Thoracic aorta (tissue), 2 donors: ENCODE data around the gene SLC35F3. TPM values are rescaled to one million over a fixed set of nuclear protein-coding genes. Genes with fewer than 3 reads are reported as not detected.
"Not testable (repeated sequence)": the region's sequence is repeated elsewhere in the genome, so short reads cannot be mapped to it uniquely, and the experiment has no call there.

Experiments
- ATAC-seq: fragments of 150-250 bp; one replicate; pipeline ENCODE4 v1.8.0; 2017; ENCODE audit warnings: low read depth; ENCODE audit not compliant: insufficient number of reproducible peaks, low FRiP score
- DNase-seq: peaks from one replicate; pipeline ENCODE4 v3.0.0-alpha.2; 2020; ENCODE audit warnings: low spot score
- H3K27ac ChIP-seq, 2 donors: fragments of 200-600 bp; sonication (generic); 1 replicate in 1 of 2; 2 replicates in 1 of 2; pipeline ENCODE4 v1.5.1; 2016; ENCODE audit warnings: mild to moderate bottlenecking in 2 of 2, moderate library complexity in 2 of 2
- H3K27me3 ChIP-seq: fragments of 200-600 bp; sonication (generic); replicated peaks from 2 replicates; pipeline ENCODE4 v1.6.0; 2016; ENCODE audit warnings: mild to moderate bottlenecking; ENCODE audit not compliant: insufficient read depth
- H3K36me3 ChIP-seq: fragments of 200-600 bp; sonication (generic); one replicate; pipeline ENCODE4 v1.5.1; 2016
- H3K4me1 ChIP-seq, 2 donors: fragments of 200-600 bp; sonication (generic); 1 replicate in 1 of 2; 2 replicates in 1 of 2; pipeline versions ENCODE4 v1.5.1 to v1.6.0; 2016; ENCODE audit warnings: low read depth in 2 of 2, mild to moderate bottlenecking in 1 of 2; ENCODE audit not compliant: control insufficient read depth in 1 of 2
- H3K4me3 ChIP-seq: fragments of 200-600 bp; sonication (generic); 2 replicates; pipeline ENCODE4 v1.5.1; 2016; ENCODE audit warnings: mild to moderate bottlenecking
- H3K9me3 ChIP-seq: fragments of 200-600 bp; sonication (generic); 2 replicates; pipeline ENCODE4 v1.5.1; 2016
- CTCF ChIP-seq: fragments of 200-600 bp; sonication (generic); IDR thresholded peaks from one replicate; pipeline ENCODE4 v1.5.1; 2019; ENCODE audit warnings: antibody characterized with exemption
- total RNA-seq, 2 donors: library from RNA; depleted of rRNA; stranded (reverse); fragments of >200 nt; gene quantifications; one replicate each; pipeline versions ENCODE4 v1.1.0 to v1.2.3, GENCODE V29; 2016

The SLC35F3 gene
- total RNA-seq, 2 donors from 2014 or later, result not detected

GRCh38 chr1:233879841-233880240, 24.6 kb upstream of the SLC35F3 start:
- no peaks in the 10 kb centered on the region for H3K4me1 ChIP-seq
- no peaks in the 10 kb centered on the region for H3K27me3 ChIP-seq
- TF ChIP-seq CTCF, result no peak
- DNase-seq (no peak), ATAC-seq (no peak)
- no peaks in the 10 kb centered on the region for H3K9me3 ChIP-seq
- no peaks in the 10 kb centered on the region for H3K36me3 ChIP-seq
- no peak overlapping the region for H3K4me3 ChIP-seq
- H3K27ac ChIP-seq, result no peak overlapping the region

DNA sequence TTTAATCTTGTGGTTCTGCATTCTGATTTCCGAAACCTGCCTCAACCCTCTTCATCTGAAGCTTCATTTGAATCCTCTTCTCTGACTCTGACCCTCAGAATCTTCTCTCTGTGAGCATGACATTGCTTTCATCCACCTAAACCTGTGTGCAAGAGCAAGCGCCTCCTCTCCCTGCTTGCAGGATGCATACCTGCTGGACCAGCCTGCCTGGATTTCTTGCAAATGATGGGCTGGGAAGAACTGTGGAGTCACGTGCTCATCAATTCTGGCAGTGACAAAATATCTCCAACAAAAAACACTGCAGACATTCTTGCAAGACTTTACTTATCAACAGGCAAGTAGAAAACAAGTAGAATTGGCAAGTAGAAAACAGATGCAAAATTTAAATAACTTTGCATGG, 20.8 kb upstream of the SLC35F3 start:
- H3K4me3 ChIP-seq, result no peak overlapping the region
- no peak for TF ChIP-seq CTCF
- no peak for ATAC-seq

GRCh38 chr1:233884461-233885151, 19.9 kb upstream of the SLC35F3 start:
- DNase-seq (no peak), ATAC-seq (no peak)
- H3K4me1 ChIP-seq, result no peaks in the 10 kb centered on the region
- no peaks in the 10 kb centered on the region for H3K27me3 ChIP-seq
- no peak for TF ChIP-seq CTCF
- H3K27ac ChIP-seq, result no peak overlapping the region
- no peaks in the 10 kb centered on the region for H3K9me3 ChIP-seq
- H3K36me3 ChIP-seq, result no peaks in the 10 kb centered on the region
- no peak overlapping the region for H3K4me3 ChIP-seq

More for the DNA sequence above, 20.8 kb upstream of the SLC35F3 start:
- Histone ChIP-seq H3K36me3 (no peaks in the 10 kb centered on the region), H3K9me3 (no peaks in the 10 kb centered on the region), H3K27ac (no peak overlapping the region), H3K27me3 (no peaks in the 10 kb centered on the region), H3K4me1 (no peaks in the 10 kb centered on the region)
- no peak for DNase-seq

- no peak for TF ChIP-seq CTCF
- ATAC-seq (no peak), DNase-seq (no peak)
- H3K4me1 ChIP-seq, result no peaks in the 10 kb centered on the region
- H3K9me3 ChIP-seq, result no peaks in the 10 kb centered on the region
- H3K27ac ChIP-seq, result no peak overlapping the region
- no peak overlapping the region for H3K4me3 ChIP-seq
- H3K27me3 ChIP-seq, result no peaks in the 10 kb centered on the region
- H3K36me3 ChIP-seq, result no peaks in the 10 kb centered on the region
Measured at GRCh38 chr1:233885196-233885920, 19.1 kb upstream of the SLC35F3 start.

DNA sequence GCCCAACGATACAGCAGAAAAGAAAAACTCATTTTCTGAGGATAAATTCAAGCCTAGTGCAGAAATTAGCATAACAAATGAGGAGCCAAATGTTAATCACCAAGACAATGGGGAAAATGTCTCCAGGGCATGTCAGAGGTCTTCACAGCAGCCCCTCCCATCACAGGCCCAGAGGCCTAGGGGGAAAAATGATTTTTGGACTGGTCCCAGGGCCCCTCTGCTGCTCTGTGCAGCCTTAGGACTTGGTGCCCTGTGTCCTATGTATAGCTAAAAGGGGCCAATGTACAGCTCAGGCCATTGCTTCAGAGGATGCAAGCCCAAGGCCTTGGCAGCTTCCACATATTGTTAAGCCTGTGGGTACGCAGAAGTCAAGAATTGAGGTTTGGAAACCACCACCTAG, 13.3 kb upstream of the SLC35F3 start:
- H3K4me3 ChIP-seq, H3K9me3 ChIP-seq, ATAC-seq, H3K36me3 ChIP-seq, H3K27me3 ChIP-seq, H3K4me1 ChIP-seq, DNase-seq, H3K27ac ChIP-seq: not testable (repeated sequence)
